22Rv1 (cell line): ENCODE results near the gene PHB1.

Experiments used
- H3K27ac ChIP-seq: fragments of 450-650 bp; 2 replicates; pipeline ENCODE4 v1.5.1; 2017
- ZFX ChIP-seq: fragments of 450-650 bp; IDR thresholded peaks from 2 replicates; pipeline ENCODE4 v1.6.1; 2017; ENCODE audit warnings: antibody characterized with exemption, borderline replicate concordance
- TF ChIP-seq, protein P1 (sequence below): fragments of 450-650 bp; IDR thresholded peaks from 2 replicates; pipeline ENCODE4 v1.5.1; 2017; ENCODE audit warnings: mild to moderate bottlenecking

PHB1 gene

DNA sequence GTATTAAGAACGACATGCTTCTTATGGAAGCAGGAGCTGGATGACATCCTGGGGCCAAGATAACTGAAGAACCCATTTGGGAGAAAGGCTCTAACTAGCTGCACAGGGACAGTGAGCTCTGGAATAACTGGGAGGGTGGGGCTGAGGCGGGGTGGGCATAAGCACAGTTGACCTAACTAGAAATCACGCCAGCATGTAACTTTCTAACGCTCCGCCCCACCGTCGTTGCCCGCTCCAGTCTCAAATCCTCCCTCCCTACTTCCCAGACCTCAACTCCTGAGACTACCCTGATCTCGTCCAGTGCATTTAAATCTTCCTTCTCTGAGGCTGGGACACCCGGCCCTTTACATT is 436 bp downstream of the PHB1 start:
- no peak for TF ChIP-seq ZFX
- H3K27ac ChIP-seq: peak overlapping the region; percentile 52

DNA sequence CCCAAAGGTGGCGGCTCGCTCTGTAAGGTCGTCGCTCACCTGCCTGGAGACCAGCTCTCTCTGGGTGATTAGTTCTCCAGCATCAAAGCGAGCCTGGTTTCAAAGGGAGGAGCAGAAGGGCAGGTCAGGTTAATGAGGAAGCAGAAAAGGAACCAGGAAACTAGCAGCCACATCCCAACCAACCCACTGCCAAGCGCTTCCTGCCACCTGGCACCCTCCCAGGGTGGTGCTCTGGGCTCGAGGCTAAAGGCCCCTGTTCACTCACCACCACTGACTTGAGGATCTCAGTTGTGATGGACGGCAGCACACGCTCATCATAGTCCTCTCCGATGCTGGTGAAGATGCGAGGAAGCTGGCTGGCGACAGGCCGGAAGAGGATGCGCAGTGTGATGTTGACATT is 5.6 kb downstream of the PHB1 start:
- TF ChIP-seq, protein P1, sequence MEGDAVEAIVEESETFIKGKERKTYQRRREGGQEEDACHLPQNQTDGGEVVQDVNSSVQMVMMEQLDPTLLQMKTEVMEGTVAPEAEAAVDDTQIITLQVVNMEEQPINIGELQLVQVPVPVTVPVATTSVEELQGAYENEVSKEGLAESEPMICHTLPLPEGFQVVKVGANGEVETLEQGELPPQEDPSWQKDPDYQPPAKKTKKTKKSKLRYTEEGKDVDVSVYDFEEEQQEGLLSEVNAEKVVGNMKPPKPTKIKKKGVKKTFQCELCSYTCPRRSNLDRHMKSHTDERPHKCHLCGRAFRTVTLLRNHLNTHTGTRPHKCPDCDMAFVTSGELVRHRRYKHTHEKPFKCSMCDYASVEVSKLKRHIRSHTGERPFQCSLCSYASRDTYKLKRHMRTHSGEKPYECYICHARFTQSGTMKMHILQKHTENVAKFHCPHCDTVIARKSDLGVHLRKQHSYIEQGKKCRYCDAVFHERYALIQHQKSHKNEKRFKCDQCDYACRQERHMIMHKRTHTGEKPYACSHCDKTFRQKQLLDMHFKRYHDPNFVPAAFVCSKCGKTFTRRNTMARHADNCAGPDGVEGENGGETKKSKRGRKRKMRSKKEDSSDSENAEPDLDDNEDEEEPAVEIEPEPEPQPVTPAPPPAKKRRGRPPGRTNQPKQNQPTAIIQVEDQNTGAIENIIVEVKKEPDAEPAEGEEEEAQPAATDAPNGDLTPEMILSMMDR: no peak
- no peak for TF ChIP-seq ZFX
- H3K27ac ChIP-seq: no peak overlapping the region

DNA sequence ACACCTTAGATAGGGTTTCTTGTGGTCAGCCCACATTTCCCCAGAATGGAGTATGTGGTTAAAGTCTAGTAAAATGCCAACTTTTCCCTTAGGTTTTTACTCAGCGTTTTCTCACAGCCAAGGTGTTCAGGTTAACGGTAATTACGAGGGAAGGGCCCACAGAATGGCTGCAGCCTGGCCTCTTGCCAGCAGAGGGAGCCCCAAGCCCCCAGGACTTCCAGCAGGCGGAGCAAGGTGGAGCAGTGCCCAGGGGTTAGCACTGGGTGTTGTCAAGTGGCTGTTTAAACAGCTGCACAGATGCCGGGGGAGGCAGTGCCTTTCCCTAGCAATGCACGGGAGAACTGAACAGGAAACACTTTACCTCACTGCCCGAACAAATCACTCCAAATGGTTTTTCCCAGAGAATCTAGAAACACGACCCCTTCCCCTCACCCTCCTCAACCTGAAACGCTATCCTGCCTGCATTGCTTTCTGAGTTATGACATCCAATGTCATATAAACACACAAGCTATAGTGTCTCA is 6.6 kb downstream of the PHB1 start:
- TF ChIP-seq, protein P1: peak; percentile 82
- no peak for TF ChIP-seq ZFX
- no peak overlapping the region for H3K27ac ChIP-seq

DNA sequence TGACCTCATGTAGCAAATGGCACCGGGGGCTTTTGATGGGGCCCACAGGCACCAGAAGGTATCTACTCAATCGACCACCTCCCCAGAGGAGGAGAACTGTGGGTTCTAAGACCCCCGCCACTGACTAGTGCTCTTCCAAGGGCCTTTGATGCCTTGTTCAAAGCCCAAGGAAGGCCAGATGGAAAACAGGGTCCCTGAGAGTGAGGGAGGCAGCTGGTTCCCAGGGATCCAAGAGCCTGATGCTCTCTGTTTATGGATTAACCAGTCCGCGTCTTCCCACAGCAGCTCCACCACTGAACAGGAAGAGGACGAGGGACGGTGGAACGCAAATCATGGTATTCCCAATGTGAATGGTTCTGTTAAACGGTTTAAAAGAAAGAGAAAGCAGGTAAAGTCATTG is 7.6 kb downstream of the PHB1 start:
- TF ChIP-seq ZFX: no peak
- TF ChIP-seq, protein P1: no peak
- no peak overlapping the region for H3K27ac ChIP-seq

DNA sequence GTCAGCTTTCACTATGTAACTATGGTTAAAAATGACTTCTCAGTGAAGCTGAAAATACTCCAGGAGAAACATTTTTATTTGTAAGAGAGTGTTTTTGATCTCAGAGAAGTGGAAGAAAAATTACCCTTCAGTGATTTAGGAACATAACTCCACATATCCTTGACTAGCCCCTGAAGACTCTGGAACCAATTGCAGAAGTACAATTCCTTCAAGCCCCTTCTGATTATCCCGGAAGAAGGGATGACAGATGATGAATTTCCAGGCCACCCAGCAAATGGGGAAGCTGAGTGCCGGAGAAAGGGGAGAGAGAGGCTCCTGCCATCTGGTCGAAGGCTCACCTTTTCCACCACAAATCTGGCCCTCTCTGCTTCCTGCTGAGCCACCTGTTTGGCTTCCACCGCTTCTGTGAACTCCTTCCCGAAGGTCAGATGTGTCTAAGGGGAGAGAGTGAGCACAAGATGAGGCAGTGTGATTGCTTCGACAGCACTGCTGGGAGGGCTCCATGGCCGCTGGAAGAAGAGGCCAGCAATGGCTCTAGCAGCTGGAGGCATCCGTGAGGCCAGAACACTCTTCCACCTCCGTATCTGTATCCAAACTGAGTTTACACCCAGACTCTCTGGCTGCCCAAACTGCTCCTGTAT is 8.1 kb downstream of the PHB1 start:
- TF ChIP-seq ZFX: no peak
- TF ChIP-seq, protein P1: no peak
- no peak overlapping the region for H3K27ac ChIP-seq

DNA sequence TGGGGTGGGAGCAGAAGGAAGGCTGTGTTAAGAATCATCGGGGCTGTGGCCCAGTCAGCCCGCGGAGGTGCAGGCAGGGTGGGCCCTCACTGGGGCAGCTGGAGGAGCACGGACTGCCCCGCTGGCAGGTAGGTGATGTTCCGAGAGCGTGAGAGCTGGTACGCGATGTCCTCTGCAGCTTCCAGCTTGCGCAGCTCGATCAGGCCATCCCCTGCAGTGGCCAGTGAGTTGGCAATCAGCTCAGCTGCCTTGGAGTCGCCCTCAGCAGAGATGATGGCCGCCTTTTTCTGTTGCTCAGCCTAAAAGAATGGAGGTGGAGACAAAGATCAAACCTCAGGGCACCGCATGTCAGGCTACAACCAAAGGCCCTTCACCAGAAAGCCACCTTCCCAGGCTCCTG is 9.8 kb downstream of the PHB1 start:
- no peak overlapping the region for H3K27ac ChIP-seq
- TF ChIP-seq ZFX: no peak
- TF ChIP-seq, protein P1: no peak

DNA sequence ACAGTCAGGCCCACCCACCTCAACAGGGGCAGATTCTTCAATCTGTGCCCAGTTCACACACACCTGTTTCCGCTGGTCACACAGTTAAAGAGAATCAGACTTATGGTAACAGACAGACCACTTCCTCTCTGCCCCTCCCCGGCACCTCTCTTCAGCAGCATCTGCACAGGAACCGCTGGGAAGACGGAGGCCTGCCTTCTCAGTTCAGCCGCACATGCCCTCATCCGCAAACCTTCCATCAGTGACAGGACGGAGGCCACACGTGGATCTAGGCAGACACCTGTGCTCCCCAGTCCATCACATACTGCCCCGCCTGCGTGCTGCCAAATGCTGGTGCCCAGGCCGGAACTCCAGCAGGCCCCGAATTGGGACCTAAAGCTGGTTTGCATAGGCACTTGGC is 10.3 kb downstream of the PHB1 start:
- TF ChIP-seq, protein P1: no peak
- no peak for TF ChIP-seq ZFX
- H3K27ac ChIP-seq: peak overlapping the region; percentile 5; the same call in 1 of the 2 replicates
